Activated gamma-delta T cell treated with Interleukin-2 at 50 U/mL for 16 hours (primary cell): ENCODE measurements around the gene PTGES3L.
"Not testable (repeated sequence)": the region's sequence is repeated elsewhere in the genome, so short reads cannot be mapped to it uniquely, and the experiment has no call there.

Experiments
- DNase-seq: peaks from one replicate; pipeline ENCODE4 v3.0.0-alpha.2; 2020

The PTGES3L gene

GRCh38 chr17:43014020-43014648 lies 34.3 kb upstream of the PTGES3L start:
- DNase-seq, result no peak

DNA sequence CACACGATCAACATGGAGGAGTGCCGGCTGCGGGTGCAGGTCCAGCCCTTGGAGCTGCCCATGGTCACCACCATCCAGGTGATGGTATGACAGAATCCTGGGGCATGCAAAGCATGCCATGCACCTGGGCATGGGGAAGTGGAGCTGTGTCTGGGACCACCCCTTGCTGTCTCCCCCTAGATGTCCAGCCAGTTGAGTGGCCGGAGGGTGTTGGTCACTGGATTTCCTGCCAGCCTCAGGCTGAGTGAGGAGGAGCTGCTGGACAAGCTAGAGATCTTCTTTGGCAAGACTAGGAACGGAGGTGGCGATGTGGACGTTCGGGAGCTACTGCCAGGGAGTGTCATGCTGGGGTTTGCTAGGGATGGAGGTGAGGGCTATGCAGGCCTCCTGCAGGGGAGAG lies 33.4 kb upstream of the PTGES3L start:
- no peak for DNase-seq

DNA sequence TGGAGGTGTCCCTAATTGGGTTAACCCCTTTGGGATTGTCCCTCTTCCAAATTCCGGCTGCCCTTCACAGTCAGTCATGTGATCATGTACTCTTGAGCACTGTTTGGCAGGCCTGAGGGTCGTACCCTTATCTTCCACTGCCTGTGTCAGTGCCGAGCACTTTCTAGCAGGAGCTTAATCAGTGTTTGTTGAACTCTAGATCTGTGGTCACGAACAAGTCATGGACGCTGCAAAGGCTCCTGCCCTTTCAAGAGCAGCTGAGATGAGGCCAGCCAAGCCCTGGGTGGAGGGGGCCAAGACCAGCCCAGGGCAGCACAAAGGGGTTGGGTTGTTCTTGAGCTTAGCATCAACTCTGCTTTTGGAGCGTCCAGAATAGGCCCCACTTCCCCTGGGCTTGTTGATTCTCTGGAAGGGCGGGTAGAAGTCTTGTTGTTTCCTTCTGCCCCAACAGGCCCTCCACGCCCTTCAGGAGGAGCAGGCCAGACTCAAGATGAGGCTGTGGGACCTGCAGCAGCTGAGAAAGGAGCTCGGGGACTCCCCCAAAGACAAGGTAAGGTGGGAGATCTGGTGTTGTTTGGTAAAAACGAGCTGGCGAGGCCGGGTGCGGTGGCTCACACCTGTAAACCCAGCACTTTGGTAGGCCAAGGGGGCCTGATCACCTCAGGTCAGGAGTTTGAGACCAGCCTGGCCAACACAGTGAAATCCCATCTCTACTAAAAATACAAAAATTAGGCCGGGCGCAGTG lies 32.0 kb upstream of the PTGES3L start:
- no peak for DNase-seq

- no peak for DNase-seq
These were observed 30.9 kb upstream of the PTGES3L start for GRCh38 chr17:43010667-43011308.

DNA sequence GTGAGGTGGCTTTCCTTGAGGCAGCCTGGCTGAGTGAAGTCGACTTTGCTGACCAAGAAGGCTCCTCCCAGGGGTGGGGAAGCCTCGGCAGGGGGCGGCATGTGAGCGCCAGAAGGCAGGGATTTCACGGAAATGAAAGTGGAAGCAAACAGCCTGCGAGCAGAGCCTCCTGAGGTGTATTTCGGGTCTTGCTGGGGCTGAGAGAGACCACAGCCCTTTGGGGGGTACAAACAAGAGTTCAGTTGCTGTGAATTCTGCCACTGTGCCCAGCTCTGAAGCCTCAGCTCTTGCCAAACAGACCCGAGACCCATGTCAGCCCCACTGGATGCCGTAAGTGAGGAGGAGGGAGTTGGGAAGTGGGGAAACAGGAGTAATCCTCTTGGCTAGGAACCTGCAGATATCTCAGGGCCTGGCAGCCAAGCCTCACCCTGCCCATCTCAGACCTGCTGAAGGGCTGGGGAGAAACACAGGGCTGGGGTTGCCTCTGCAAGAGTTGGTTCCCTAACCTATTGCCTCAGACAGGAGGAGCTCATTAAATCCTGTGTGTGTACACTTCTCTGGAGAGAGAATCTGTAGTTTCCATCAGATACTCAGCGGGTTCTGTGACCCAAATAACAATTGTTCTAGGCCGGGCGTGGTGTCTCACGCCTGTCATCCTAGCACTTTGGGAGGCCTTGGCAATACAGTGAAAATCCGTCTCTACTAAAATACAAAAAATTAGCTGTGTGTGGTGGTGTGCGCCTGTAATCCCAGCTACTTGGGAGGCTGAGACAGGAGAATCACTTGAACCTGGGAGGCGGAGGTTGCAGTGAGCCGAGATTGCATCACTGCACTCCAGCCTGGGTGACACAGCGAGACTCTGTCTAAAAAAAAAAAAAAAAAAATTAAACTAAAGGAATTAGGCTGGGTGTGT lies 27.0 kb upstream of the PTGES3L start, which contains the start of gene IFI35:
IFI35 (plus strand) TSS at position 146 of the 913 bp plus-strand sequence; CDS start at position 310, 164 bp downstream.
- peak; percentile 85 for DNase-seq

- no peak for DNase-seq
These were observed 23.8 kb upstream of the PTGES3L start for GRCh38 chr17:43003542-43004172.

- not testable (repeated sequence) for DNase-seq
These were observed 21.0 kb upstream of the PTGES3L start for GRCh38 chr17:43000894-43001293.

DNA sequence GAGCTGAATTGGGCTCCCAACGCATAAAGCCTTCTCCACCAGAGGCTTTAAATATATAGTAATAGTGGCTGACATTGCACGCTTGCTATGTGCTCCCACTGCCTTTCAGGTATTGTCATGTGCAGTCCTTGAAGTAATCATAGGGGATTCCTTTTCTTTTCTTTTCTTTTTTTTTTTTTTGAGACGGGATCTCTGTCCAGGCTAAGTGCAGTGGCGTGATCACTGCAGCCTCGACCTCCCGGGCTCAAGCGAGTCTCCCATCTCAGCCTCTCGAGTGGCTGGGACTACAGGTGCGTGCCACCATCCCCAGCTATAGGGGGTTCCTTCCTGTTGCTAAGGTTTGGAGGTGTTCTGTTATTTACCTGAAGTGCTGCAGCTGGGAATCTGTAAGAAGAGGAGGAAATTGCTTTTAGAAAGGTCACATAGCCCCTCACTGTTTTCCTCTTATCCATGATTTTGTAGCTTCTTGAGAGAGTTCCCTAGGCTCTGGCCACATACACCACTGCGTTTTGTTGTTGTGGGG lies 19.2 kb upstream of the PTGES3L start:
- no peak for DNase-seq

- DNase-seq, result peak; percentile 96
These were observed 18.4 kb upstream of the PTGES3L start, which contains the start of gene RPL27 for GRCh38 chr17:42997984-42998938. Gene RPL27, plus strand, starts transcription at chr17:42998419. Its CDS starts 332 bp downstream, at chr17:42998751.

DNA sequence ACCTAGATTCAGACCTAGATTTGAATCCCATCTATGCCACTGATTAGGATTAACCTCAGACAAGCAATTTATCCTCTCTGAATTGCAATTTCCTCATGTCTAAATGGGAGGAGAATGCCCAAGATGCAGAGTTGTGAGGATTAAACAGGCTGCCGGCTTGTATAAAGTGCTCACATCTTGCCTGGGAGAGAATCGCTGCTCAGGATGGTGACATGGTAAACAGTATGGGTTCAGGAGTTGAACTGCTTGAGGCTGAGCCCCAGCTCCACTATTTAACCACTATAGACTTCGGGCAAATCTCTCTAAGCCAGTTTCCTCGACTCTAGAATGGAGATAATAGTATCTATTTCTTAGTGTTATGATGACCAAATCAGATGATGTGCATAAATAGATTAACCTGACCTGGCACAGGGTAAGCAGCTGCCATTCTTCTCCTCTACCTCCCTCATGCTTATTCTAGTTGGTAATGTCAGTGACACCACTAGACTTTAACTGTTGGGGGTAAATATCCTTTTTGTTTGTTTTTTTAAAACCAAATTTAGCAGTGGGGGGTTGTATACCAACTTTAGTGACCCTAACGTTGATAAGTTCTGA lies 17.6 kb upstream of the PTGES3L start:
- DNase-seq, result no peak

GRCh38 chr17:42993913-42994312 lies 14.0 kb upstream of the PTGES3L start:
- DNase-seq, result not testable (repeated sequence)

GRCh38 chr17:42992872-42993271 lies 13.0 kb upstream of the PTGES3L start:
- no peak for DNase-seq

DNA sequence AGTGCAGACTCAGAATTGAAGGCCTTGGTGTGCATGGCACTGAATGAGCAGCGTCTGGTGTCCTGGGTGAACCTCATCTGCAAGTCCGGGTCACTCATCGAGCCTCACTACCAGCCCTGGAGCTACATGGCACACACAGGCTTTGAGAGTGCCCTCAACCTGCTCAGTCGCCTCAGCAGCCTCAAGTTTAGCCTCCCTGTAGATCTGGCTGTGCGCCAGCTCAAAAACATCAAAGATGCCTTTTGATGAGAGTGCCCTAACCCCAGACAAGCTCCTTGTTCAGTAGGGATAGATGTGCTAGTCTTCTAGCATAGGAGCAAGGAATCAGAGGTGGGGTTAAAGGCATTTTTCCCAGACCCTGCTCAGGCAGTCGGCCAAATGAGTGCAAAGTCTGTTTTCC lies 11.6 kb upstream of the PTGES3L start:
- no peak for DNase-seq

DNA sequence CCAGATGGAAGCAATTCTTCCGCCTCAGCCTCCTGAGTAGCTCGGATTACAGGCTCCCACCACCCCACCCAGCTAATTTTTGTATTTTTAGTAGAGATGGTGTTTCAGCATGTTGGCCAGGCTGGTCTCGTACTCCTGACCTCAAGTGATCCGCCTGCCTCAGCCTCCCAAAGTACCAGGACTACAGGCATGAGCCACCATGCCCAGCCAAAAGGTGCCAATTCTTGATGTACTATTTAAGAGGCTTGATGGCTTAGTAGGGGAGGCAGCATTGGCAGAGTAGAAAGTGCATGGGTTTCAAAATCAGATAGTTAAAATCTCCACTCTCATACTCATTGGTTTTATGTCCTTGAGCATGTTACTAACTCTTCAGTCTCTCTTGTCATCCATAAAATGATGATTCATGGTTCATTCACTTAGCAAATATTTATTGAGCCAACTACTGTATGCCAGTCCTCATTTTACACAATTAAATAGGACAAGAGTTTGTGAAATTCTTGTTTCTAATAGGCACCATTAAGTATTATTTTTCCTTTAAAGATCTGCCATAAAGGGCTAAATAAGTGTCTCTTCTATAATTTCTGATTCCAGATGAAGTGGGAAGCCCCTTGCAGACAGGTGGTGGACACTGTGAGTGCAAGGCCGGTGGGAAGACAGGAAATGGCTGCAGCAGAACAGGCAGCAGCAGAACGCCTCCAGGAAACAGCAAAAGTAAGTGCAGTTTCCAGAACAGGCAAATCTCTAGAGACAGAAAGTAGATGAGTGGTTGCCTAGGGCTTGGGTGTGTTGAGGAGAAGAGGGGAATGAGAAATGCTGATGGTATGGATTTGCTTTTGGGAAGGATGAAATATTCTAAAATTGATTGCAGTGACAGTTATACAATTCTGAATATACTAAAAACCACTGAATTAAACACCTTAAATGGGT lies 10.1 kb upstream of the PTGES3L start:
- DNase-seq, result no peak

GRCh38 chr17:42989141-42989540 lies 9.3 kb upstream of the PTGES3L start:
- DNase-seq, result no peak

DNA sequence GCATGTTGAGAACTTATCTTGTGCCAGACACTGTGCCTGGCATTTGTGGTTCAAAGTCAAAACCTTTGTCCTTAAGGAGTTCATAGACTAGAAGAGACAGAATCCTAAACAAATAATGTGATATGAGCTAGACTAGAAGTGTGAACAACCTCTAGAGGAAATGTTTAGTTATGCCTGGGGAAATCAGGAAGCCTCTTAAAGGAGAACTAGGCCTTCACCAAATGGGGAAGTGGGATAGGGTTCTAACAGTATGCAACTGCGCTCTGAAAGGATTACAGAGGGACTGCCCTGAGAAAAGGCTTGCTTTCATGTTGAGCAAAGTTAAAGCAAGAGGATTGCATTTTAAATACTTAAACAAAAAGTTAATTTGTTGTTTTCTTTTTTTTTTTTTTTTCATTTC lies 5.3 kb upstream of the PTGES3L start:
- no peak for DNase-seq

DNA sequence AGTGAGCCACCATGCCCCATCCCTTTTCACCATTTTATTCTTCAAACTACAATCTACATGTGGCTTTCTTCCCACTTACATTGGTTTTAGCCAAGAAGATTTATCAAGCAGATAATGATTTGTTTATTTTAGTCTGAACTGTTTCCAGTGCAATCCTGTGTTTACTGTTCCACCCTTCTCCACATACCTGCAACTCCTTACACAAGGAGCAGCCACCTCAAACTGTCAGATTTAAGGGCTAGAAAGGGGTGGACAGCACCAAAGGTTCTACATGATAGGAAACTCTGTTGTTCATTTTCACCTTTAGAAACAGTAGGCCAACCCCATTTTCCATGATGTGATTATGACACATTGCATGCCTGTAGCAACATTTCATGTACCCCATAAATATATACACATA lies 2.4 kb upstream of the PTGES3L start:
- DNase-seq, result no peak

- peak; percentile 40 for DNase-seq
These were observed 1.0 kb upstream of the PTGES3L start for GRCh38 chr17:42980766-42981397.

GRCh38 chr17:42980274-42980765 lies 440 bp upstream of the PTGES3L start, which contains the start of gene RUNDC1:
Gene RUNDC1, plus strand, starts transcription at chr17:42980565. Its CDS starts 12 bp downstream, at chr17:42980577.
- peak; percentile 88 for DNase-seq
